BLaER1 (cell line): ENCODE data around the gene CLDN14.

Experiments
- H3K27ac ChIP-seq: shearing (Covaris generic); formaldehyde crosslinking; 2 replicates; pipeline ENCODE4 v1.8.1; 2022
- H3K27me3 ChIP-seq: shearing (Covaris generic); formaldehyde crosslinking; 2 replicates; pipeline ENCODE4 v1.8.1; 2022
- H3K36me3 ChIP-seq: shearing (Covaris generic); formaldehyde crosslinking; 2 replicates; pipeline ENCODE4 v1.8.1; 2022
- H3K4me1 ChIP-seq: shearing (Covaris generic); formaldehyde crosslinking; 2 replicates; pipeline ENCODE4 v1.8.1; 2022
- H3K4me2 ChIP-seq: shearing (Covaris generic); formaldehyde crosslinking; 2 replicates; pipeline ENCODE4 v1.8.1; 2022
- H3K4me3 ChIP-seq: shearing (Covaris generic); formaldehyde crosslinking; 2 replicates; pipeline ENCODE4 v1.8.1; 2022
- H3K9ac ChIP-seq: shearing (Covaris generic); formaldehyde crosslinking; 2 replicates; pipeline ENCODE4 v1.8.1; 2022
- H3K9me3 ChIP-seq: shearing (Covaris generic); formaldehyde crosslinking; 2 replicates; pipeline ENCODE4 v1.8.1; 2022
- H4K20me1 ChIP-seq: shearing (Covaris generic); formaldehyde crosslinking; 2 replicates; pipeline ENCODE4 v1.8.1; 2022
- Cebpa-rat ChIP-seq: shearing (Covaris generic); IDR thresholded peaks from 2 replicates; pipeline ENCODE4 v1.8.1; 2022

The CLDN14 gene

DNA sequence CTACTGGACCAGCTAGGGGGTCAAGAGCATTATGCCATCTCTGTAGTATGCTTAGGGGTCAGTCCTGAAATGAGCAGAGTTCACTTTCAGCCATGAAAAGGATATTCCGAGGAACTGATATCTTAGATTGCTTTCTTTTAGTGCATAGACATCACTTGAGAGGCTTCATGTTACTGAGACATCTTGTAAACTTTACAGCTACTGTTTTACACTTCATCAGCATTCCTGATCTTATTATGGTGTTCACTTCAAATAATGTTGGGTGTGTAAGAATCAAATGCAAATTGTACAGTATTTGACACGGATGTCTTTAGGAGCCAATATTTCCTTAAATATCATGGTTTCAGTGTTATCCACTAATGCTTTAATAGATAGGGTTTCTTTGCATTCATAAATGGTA lies 22.4 kb upstream of the CLDN14 start:
- Histone ChIP-seq H3K9ac (no peak overlapping the region), H3K27me3 (no peaks in the 10 kb centered on the region), H3K27ac (no peak overlapping the region), H3K4me2 (no peak overlapping the region), H3K4me3 (no peak overlapping the region), H4K20me1 (no peaks in the 10 kb centered on the region), H3K4me1 (peaks cover 30% of the 10 kb centered on the region), H3K36me3 (no peaks in the 10 kb centered on the region), H3K9me3 (no peaks in the 10 kb centered on the region)
- TF ChIP-seq Cebpa-rat = no peak

DNA sequence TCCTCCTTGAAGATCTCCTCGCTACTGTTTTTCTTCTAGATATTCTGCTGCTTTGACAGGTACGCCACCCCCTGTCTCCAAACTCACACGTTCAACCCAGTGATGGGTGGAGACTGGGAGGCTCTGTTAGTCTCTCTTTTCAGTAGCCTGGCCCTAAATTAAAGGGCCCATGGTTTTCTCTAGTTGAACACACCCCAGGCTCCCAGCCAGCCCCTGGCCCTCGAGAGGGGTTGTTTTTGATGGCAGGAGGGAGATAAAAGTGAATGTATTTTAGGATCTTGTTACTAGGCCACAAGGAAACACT lies 21.6 kb upstream of the CLDN14 start:
- Histone ChIP-seq H3K4me3 (no peak overlapping the region), H3K9ac (no peak overlapping the region), H3K9me3 (no peaks in the 10 kb centered on the region), H3K27me3 (no peaks in the 10 kb centered on the region), H3K36me3 (no peaks in the 10 kb centered on the region), H3K4me1 (peaks cover 21% of the 10 kb centered on the region), H4K20me1 (no peaks in the 10 kb centered on the region), H3K27ac (no peak overlapping the region), H3K4me2 (no peak overlapping the region)
- no peak for TF ChIP-seq Cebpa-rat

DNA sequence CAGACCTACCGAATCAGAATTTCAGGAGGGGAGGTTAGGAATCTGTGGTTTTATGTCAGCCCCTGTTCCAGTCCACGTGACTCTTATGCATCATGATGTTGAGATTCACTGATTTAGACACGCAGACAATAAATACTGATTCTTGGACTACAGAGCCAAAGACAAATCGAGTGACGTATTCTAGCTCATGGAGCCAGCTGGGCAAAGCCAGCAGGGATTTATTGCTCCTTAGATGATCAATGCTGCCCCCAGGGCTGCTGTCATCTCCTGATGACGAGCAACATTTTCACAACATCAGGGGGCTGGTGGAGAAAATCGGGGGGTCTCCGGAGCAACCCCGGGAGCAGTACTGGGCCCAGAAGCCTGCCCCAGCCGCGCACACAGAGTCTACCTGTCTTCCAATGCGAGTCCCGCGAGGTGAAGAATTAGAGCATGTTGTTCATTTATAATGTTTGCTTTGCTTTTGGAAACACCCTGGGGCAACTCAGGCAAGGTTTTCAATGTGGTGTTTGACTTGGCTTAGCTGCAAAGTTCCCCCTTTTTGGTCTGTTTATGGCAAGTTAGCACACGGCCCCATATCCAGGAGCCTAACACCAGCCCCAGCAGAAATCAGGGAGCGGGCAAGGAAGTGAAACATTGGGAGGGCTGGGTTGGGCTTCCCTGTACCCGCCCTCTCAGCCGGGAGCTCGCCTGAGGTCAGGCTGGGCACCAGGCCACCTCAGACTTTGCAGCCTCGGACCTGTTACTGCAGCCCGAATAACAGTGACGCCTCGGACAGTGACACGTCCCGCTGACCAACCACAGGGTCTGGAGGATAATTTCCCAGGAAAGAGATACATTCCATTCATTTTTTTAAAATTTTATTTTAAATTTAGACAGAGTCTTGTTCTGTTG lies 19.9 kb upstream of the CLDN14 start:
- Histone ChIP-seq H3K4me2 (no peak overlapping the region), H3K27me3 (no peaks in the 10 kb centered on the region), H3K4me1 (peaks cover 5% of the 10 kb centered on the region; the same call in 1 of the 2 replicates), H3K4me3 (no peak overlapping the region), H4K20me1 (no peaks in the 10 kb centered on the region), H3K36me3 (no peaks in the 10 kb centered on the region), H3K9me3 (0 out of 2 replicates have a peak, but pooled peaks cover 10% of the 10 kb centered on the region), H3K9ac (no peak overlapping the region), H3K27ac (no peak overlapping the region)
- TF ChIP-seq Cebpa-rat = no peak

DNA sequence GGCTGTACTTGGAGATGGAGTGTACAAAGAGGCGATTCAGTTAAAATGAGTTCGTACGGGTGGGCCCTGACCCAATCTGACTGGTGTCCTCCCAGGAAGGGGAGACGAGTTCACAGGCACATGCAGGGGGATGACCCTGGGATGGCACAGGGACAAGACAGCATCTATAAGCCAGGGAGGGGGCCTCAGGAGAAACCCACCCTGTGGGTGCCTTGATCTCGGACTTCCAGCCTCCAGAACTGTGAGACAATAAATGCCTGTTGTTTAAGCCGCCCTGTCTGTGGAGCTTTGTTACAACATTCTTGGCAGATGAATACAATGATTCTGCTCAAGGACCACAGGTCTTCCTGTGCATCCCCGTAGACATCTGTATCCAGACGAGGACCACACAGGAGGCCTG lies 14.6 kb upstream of the CLDN14 start:
- no peak for TF ChIP-seq Cebpa-rat
- H4K20me1 ChIP-seq = no peaks in the 10 kb centered on the region
- H3K9ac ChIP-seq = no peak overlapping the region
- no peaks in the 10 kb centered on the region for H3K27me3 ChIP-seq
- no peaks in the 10 kb centered on the region for H3K36me3 ChIP-seq
- no peak overlapping the region for H3K4me3 ChIP-seq
- no peaks in the 10 kb centered on the region for H3K4me1 ChIP-seq
- 0 out of 2 replicates have a peak, but pooled peaks cover 10% of the 10 kb centered on the region for H3K9me3 ChIP-seq
- H3K4me2 ChIP-seq = no peak overlapping the region
- H3K27ac ChIP-seq = no peak overlapping the region

DNA sequence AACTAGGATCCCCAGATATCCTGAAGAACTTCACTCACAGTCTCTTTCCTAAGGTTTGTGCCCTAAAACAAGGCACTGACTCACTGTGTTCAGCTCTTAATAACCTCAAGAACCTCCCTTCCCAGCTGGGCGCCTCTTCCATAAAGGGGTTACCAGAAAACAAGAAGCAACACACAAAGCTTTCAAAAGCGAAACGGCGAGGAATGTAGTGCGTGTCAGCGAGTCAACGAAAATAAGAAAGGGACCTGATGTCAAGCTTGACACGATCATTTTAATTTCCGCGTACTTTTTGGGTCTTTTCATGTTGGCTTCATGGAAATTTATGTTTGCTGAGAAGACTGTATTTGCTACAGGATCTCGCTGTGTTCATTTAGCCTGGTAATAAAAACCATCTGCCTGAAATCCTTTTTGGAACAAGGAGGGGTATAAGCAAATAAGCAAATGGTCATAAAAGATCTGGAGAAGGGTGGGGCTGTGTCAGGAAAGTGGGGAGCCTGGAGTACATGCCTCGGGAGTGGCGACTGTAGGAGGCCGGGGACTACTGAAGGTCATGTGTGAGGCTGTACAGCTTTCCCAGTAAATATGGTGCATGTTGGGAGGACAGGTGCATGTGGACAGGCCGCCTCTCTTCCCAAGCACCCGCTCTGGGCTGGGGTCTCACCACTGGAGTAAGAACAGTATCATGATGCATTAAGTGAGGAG lies 11.4 kb upstream of the CLDN14 start:
- Histone ChIP-seq H4K20me1 (no peaks in the 10 kb centered on the region), H3K27me3 (no peaks in the 10 kb centered on the region), H3K4me1 (0 out of 2 replicates have a peak, but pooled peaks cover 4% of the 10 kb centered on the region), H3K9me3 (0 out of 2 replicates have a peak, but pooled peaks cover 10% of the 10 kb centered on the region), H3K4me3 (no peak overlapping the region), H3K27ac (no peak overlapping the region), H3K36me3 (no peaks in the 10 kb centered on the region), H3K9ac (no peak overlapping the region), H3K4me2 (no peak overlapping the region)
- TF ChIP-seq Cebpa-rat = no peak

DNA sequence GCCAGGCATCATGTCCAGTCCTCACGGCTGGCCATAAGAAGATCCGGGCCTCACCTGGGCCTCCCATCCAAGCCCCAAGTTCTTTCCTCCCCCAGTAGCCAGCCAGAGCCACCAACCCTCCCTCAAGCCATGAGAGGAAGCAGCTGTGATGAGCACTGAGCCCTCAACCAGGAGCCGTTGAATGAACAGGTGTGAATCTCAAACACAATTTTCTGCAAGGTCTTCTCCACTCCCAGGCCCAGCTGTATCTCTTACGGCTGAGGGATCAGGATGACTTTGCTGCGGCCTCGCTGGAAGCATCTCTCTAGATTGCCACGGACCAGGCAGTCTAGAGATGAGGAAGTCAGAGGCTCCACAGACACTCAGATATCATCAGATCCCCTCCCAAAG lies 9.8 kb upstream of the CLDN14 start:
- Histone ChIP-seq H4K20me1 (no peaks in the 10 kb centered on the region), H3K4me1 (0 out of 2 replicates have a peak, but pooled peaks cover 4% of the 10 kb centered on the region), H3K4me2 (no peak overlapping the region), H3K4me3 (no peak overlapping the region), H3K9me3 (no peaks in the 10 kb centered on the region), H3K27me3 (no peaks in the 10 kb centered on the region), H3K27ac (no peak overlapping the region), H3K36me3 (no peaks in the 10 kb centered on the region), H3K9ac (no peak overlapping the region)
- TF ChIP-seq Cebpa-rat = no peak

DNA sequence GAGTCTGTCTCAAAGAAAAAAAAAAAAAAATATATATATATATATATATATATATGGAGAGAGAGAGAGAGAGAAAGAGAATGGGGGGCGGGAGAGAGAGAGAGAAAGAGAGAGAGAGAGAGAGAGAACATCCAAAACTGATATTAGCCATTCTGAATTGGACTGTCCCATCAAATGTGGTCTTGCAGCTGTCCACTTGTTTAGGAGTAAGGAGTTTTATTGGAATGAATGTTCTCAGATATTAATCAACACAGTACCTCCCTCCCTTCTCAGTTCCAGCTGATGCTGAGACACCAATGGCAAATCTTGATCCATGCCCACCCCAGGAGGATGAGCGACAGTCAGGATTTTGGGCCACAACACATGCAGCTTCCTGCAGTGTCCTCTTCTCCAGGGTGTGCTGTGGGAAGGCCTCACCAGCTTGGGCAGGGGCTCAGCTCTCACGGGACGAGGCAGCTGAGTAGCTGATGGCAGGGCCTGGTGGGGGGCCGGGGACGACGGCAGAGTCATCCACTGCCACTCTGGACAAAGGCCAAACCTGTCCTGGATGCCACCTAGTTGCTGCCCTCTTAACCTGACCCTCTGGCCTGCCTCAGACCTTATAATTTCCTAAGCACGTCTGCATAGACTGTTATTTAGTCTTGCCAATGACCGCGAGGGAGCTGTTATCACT lies 9.3 kb upstream of the CLDN14 start:
- Histone ChIP-seq H3K4me3 (no peak overlapping the region), H3K27ac (no peak overlapping the region), H3K9me3 (no peaks in the 10 kb centered on the region), H4K20me1 (no peaks in the 10 kb centered on the region), H3K9ac (no peak overlapping the region), H3K4me1 (0 out of 2 replicates have a peak, but pooled peaks cover 4% of the 10 kb centered on the region), H3K4me2 (no peak overlapping the region), H3K36me3 (no peaks in the 10 kb centered on the region), H3K27me3 (no peaks in the 10 kb centered on the region)
- TF ChIP-seq Cebpa-rat = no peak

DNA sequence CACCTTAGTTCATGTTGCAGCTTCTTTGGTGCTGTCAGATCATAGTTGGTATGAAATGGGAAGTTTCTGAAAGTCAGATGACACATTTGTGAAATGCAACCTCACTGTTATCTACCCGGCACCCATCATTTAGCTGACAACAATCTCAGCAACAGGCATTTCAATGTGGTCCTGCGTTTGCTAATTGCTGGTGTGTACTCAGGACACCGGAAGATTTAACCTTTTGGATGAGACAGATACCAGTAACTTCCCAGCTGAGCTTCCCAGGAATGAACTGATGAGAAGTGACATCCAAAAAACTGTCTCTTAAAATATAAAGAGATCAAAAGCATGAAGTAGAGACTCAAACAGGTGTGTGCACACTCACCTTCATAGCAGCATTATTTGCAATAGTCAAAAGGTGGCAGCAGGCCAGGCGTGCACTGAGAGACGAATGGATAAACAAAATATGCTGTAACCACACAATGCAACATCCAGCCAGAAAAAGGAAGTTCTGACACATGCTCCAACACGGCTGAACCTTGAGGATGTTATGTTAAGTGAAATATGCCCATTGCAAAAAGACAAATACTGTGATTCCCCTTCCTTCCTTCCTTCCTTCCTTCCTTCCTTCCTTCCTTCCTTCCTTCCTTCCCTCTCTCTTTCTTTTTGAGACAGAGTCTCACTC lies 7.9 kb upstream of the CLDN14 start:
- TF ChIP-seq Cebpa-rat = no peak
- Histone ChIP-seq H3K4me1 (0 out of 2 replicates have a peak, but pooled peaks cover 4% of the 10 kb centered on the region), H3K9me3 (no peaks in the 10 kb centered on the region), H3K4me2 (no peak overlapping the region), H3K36me3 (no peaks in the 10 kb centered on the region), H3K27me3 (no peaks in the 10 kb centered on the region), H3K4me3 (no peak overlapping the region), H4K20me1 (no peaks in the 10 kb centered on the region), H3K27ac (no peak overlapping the region), H3K9ac (no peak overlapping the region)

DNA sequence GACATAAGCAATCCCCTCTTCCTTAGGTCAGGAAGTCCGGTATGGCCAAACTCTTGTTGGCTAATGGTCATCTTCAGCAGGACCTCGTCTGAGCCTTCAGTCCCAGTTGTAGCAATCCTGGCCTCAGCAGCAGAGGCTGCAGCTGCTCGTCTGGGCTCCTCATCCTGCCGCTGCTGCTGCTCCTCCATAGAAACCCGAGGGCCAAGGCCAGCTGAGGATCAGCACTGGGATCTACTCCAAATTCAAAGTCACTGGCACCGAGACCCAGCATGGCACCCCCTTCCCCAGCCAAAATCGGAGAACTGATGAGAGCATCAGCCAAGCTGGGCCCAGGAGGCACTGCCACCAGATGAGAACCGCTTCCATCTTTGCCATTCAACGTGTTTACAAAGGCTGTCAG lies 6.3 kb upstream of the CLDN14 start:
- no peaks in the 10 kb centered on the region for H3K36me3 ChIP-seq
- H3K4me3 ChIP-seq = no peak overlapping the region
- no peaks in the 10 kb centered on the region for H3K27me3 ChIP-seq
- H4K20me1 ChIP-seq = no peaks in the 10 kb centered on the region
- H3K27ac ChIP-seq = no peak overlapping the region
- no peak overlapping the region for H3K4me2 ChIP-seq
- TF ChIP-seq Cebpa-rat = no peak
- 0 out of 2 replicates have a peak, but pooled peaks cover 4% of the 10 kb centered on the region for H3K4me1 ChIP-seq
- H3K9ac ChIP-seq = no peak overlapping the region
- H3K9me3 ChIP-seq = no peaks in the 10 kb centered on the region
